HepG2 (cell line): Measurements from ENCODE around the gene APEX1. TPM values are rescaled to one million over a fixed set of nuclear protein-coding genes. Genes with fewer than 3 reads are reported as not detected.

Experiments
- ARHGAP35 ChIP-seq: sonication (generic); formaldehyde crosslinking; IDR thresholded peaks from 2 replicates; pipeline ENCODE4 v1.9.0; 2022; ENCODE audit warnings: mild to moderate bottlenecking, inconsistent platforms, moderate library complexity, missing genetic modification reagents, borderline replicate concordance
- ATM ChIP-seq: fragments of 450-650 bp; IDR thresholded peaks from 2 replicates; pipeline ENCODE4 v1.7.1; 2017; ENCODE audit warnings: mild to moderate bottlenecking, borderline replicate concordance
- BHLHE40 ChIP-seq: IDR thresholded peaks from 2 replicates; pipeline ENCODE4 v1.6.1; 2011; ENCODE audit warnings: low read length, improper control_type of control experiment
- CBX5 ChIP-seq: sonication (generic); formaldehyde crosslinking; IDR thresholded peaks from 2 replicates; pipeline ENCODE4 v1.4.0; 2020; ENCODE audit warnings: missing genetic modification reagents, borderline replicate concordance
- CENPBD1 ChIP-seq: sonication (generic); formaldehyde crosslinking; IDR thresholded peaks from 2 replicates; pipeline ENCODE4 v1.8.0; 2022; ENCODE audit warnings: missing genetic modification reagents, low read depth, mild to moderate bottlenecking, borderline replicate concordance
- ISX ChIP-seq: sonication (generic); formaldehyde crosslinking; conservative IDR thresholded peaks from 2 replicates; pipeline ENCODE4 v1.5.0; 2020; ENCODE audit warnings: missing genetic modification reagents
- KDM3A ChIP-seq: IDR thresholded peaks from 2 replicates; pipeline ENCODE4 v1.6.1; 2018; ENCODE audit warnings: low read depth, missing compliant biosample characterization
- KLF16 ChIP-seq, 2 experiments: sonication (generic) in 1 of 2; formaldehyde crosslinking in 1 of 2; IDR thresholded peaks; 2 replicates each; pipeline versions ENCODE4 v1.6.1 to v1.8.0; 2016 to 2023; ENCODE audit warnings: missing genetic modification reagents in 2 of 2, missing compliant biosample characterization in 1 of 2
- KLF9 ChIP-seq: IDR thresholded peaks from 2 replicates; pipeline ENCODE4 v1.6.1; 2016; ENCODE audit warnings: low read depth
- LCORL ChIP-seq, 2 experiments: fragments of 450-650 bp in 1 of 2; sonication (generic) in 1 of 2; formaldehyde crosslinking in 1 of 2; IDR thresholded peaks; 2 replicates each; pipeline versions ENCODE4 v1.5.0 to v1.6.1; 2017 to 2020; ENCODE audit warnings: antibody characterized with exemption in 1 of 2, missing genetic modification reagents in 1 of 2
- NR2F6 ChIP-seq, 2 experiments: IDR thresholded peaks; 2 replicates each; pipeline ENCODE4 v1.6.1; 2016; ENCODE audit warnings: antibody characterized with exemption in 1 of 2, mild to moderate bottlenecking in 1 of 2
- RBFOX2 ChIP-seq: fragments of 200-400 bp; formaldehyde crosslinking; IDR thresholded peaks from 2 replicates; pipeline ENCODE4 v1.6.1; 2017; ENCODE audit warnings: low read depth, mild to moderate bottlenecking, low read length
- RBM39 ChIP-seq: fragments of 200-400 bp; formaldehyde crosslinking; IDR thresholded peaks from one replicate; pipeline ENCODE4 v1.6.1; 2018; ENCODE audit warnings: antibody characterized with exemption, mild to moderate bottlenecking, low read depth, low read length; ENCODE audit not compliant: poor library complexity, severe bottlenecking
- RELA ChIP-seq: sonication (generic); formaldehyde crosslinking; IDR thresholded peaks from 2 replicates; pipeline ENCODE4 v1.4.0; 2020; ENCODE audit warnings: missing genetic modification reagents
- RFX5 ChIP-seq: IDR thresholded peaks from 2 replicates; pipeline ENCODE4 v1.6.1; 2011; ENCODE audit warnings: low read depth, low read length, improper control_type of control experiment
- ZBTB25 ChIP-seq: IDR thresholded peaks from 2 replicates; pipeline ENCODE4 v1.6.1; 2018; ENCODE audit warnings: missing genetic modification reagents
- ZBTB42 ChIP-seq: sonication (generic); formaldehyde crosslinking; IDR thresholded peaks from 2 replicates; pipeline ENCODE4 v1.5.0; 2020; ENCODE audit warnings: mild to moderate bottlenecking, missing genetic modification reagents
- ZC3H4 ChIP-seq: sonication (generic); formaldehyde crosslinking; IDR thresholded peaks from 2 replicates; pipeline ENCODE4 v1.4.0; 2020; ENCODE audit warnings: missing genetic modification reagents, borderline replicate concordance
- ZNF274 ChIP-seq: sonication (generic); formaldehyde crosslinking; IDR thresholded peaks from 2 replicates; pipeline ENCODE4 v1.5.1; 2020; ENCODE audit warnings: mild to moderate bottlenecking, missing genetic modification reagents
- ZNF343 ChIP-seq: sonication (generic); formaldehyde crosslinking; IDR thresholded peaks from 2 replicates; pipeline ENCODE4 v1.4.0; 2020; ENCODE audit warnings: mild to moderate bottlenecking, missing genetic modification reagents
- ZNF441 ChIP-seq: sonication (generic); formaldehyde crosslinking; IDR thresholded peaks from 2 replicates; pipeline ENCODE4 v1.7.0; 2021; ENCODE audit warnings: missing genetic modification reagents, borderline replicate concordance
- ZNF605 ChIP-seq: sonication (generic); formaldehyde crosslinking; IDR thresholded peaks from 2 replicates; pipeline ENCODE4 v1.8.0; 2022; ENCODE audit warnings: mild to moderate bottlenecking, missing genetic modification reagents
- ZNF782 ChIP-seq: sonication (generic); formaldehyde crosslinking; IDR thresholded peaks from 2 replicates; pipeline ENCODE4 v1.4.0; 2020; ENCODE audit warnings: missing genetic modification reagents, mild to moderate bottlenecking, borderline replicate concordance
- ZSCAN25 ChIP-seq: sonication (generic); formaldehyde crosslinking; IDR thresholded peaks from 2 replicates; pipeline ENCODE4 v1.8.0; 2022; ENCODE audit warnings: mild to moderate bottlenecking, missing genetic modification reagents
- polyA plus RNA-seq, 8 experiments: library from polyadenylated mRNA; depleted of rRNA in 3 of 8; stranded (reverse) in 7 of 8; unstranded in 1 of 8; fragments of >200 nt; fragmentation: Illumina TruSeq in 4 of 8; extraction: Trizol in 4 of 8; gene quantifications; 2 replicates each; pipeline versions ENCODE4 v1.2.1 to v1.2.3, GENCODE V29; 2011 to 2016; ENCODE audit warnings: low read depth in 4 of 8, missing spikeins in 1 of 8, mixed read lengths in 1 of 8; ENCODE audit not compliant: insufficient read depth in 1 of 8
- total RNA-seq, 5 experiments: library from RNA; depleted of rRNA; stranded (reverse); fragments of >200 nt; fragmentation: Illumina TruSeq; extraction: Trizol; gene quantifications; 2 replicates each; pipeline ENCODE4 v1.2.3, GENCODE V29; 2016; ENCODE audit warnings: low read depth in 1 of 5
- TF ChIP-seq, protein P1 (sequence below): sonication (generic); formaldehyde crosslinking; IDR thresholded peaks from 2 replicates; pipeline ENCODE4 v1.4.0; 2020; ENCODE audit warnings: missing genetic modification reagents

APEX1 gene
- total and polyA plus RNA-seq, 2 of the 13 experiments (the other 11 are each of a cell fraction or from before 2014, with no cell fraction given) = 171 to 405 TPM

DNA sequence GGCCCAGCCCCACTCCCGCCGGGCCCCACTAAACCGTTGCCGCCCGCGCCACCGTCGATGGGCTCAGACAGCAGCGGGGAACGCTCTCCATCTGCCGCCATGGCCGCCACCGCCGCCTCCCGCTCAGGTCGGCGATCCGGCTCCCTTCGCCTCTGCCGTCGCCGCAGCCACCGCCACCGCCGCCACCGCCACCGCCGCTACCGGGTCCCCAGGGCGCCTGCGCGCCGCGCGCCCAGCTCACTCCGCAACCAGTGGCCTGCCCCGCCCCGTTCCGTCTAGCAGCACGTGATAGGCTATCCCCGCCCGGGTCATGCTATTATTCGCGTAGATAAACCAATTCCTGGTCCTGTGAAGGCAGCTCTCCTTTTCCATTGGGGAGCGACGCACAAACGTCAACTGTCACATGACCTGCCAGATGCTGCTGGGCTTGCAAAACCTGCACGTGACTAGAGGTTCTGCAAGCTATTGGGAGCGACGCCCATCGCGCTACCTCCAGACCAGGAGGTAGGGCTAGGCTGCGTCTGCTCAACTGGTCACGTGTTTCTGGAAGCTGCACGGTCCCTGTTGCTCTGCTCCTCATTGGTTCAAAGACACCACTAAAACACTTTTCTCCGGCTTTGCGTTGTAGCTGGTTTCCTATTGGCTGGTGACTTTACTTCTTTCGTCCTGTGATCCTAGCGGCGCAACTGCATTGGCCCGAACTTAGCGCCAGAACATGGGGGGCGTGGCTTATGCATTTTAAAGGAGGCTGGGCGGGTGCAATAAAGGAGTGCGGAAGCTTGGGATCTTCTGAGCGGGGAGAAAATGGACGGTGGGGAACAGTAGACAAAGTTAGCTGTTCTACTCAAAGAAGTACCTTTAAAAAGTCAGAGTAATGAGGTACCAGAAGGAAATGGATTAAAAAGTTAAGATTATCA lies 6.5 kb downstream of the APEX1 start, which contains the start of gene PIP4P1 (continued):
- TF ChIP-seq CENPBD1 (no peak; the same call in 1 of the 2 replicates), BHLHE40 (peak; percentile 99), ZNF343 (CRISPR knock-in tag) (peak; percentile 44; the same call in 1 of the 2 replicates), ZNF274 (CRISPR knock-in tag) (peak; percentile 83), RELA (CRISPR knock-in tag) (0 out of 2 replicates have a peak, but pooled peaks have one; percentile 1), ISX (CRISPR knock-in tag) (no peak), RFX5 (peak; percentile 85), CBX5 (peak; percentile 95; the same call in 1 of the 2 replicates), ZBTB25 (peak; percentile 89), KDM3A (CRISPR knock-in tag) (peak; percentile 74; the same call in 1 of the 2 replicates), RBFOX2 (peak; percentile 92), NR2F6 (IDR thresholded peaks at IDR 0.05) (no peak), NR2F6 (CRISPR knock-in tag; IDR thresholded peaks at IDR 0.05) (peak; percentile 78), RBM39 (peak; percentile 64), ATM (no peak), ZNF605 (CRISPR knock-in tag) (peak; percentile 73), ZSCAN25 (CRISPR knock-in tag) (peak; percentile 80), KLF16 (CRISPR knock-in tag; IDR thresholded peaks at IDR 0.05) (peak in 1 of 2 experiments; percentile 99; a peak in 2 of 4 replicates), ZNF782 (CRISPR knock-in tag) (0 out of 2 replicates have a peak, but pooled peaks have one; percentile 53), ZBTB42 (CRISPR knock-in tag) (peak; percentile 95; the same call in 1 of the 2 replicates), LCORL (IDR thresholded peaks at IDR 0.05) (0 out of 2 replicates have a peak, but pooled peaks have one; percentile 55), LCORL (CRISPR knock-in tag; IDR thresholded peaks at IDR 0.05) (no peak; the same call in 1 of the 2 replicates), ARHGAP35 (CRISPR knock-in tag) (peak; percentile 94), KLF9 (peak; percentile 95), ZNF441 (peak; percentile 70; the same call in 1 of the 2 replicates), ZC3H4 (CRISPR knock-in tag) (no peak)
- TF ChIP-seq, protein P1, sequence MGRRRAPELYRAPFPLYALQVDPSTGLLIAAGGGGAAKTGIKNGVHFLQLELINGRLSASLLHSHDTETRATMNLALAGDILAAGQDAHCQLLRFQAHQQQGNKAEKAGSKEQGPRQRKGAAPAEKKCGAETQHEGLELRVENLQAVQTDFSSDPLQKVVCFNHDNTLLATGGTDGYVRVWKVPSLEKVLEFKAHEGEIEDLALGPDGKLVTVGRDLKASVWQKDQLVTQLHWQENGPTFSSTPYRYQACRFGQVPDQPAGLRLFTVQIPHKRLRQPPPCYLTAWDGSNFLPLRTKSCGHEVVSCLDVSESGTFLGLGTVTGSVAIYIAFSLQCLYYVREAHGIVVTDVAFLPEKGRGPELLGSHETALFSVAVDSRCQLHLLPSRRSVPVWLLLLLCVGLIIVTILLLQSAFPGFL (CRISPR knock-in tag) = no peak
